HG03108 (cell line): Measurements from ENCODE around the gene RASGRF2.
"Not testable (repeated sequence)": the region's sequence is repeated elsewhere in the genome, so short reads cannot be mapped to it uniquely, and the experiment has no call there.

Experiments used
- ATAC-seq: cut with Tn5 transposase; IDR thresholded peaks from one replicate; pipeline ENCODE4 v1.9.1; 2021; ENCODE audit warnings: moderate library complexity; ENCODE audit not compliant: unreplicated experiment

Gene RASGRF2

DNA sequence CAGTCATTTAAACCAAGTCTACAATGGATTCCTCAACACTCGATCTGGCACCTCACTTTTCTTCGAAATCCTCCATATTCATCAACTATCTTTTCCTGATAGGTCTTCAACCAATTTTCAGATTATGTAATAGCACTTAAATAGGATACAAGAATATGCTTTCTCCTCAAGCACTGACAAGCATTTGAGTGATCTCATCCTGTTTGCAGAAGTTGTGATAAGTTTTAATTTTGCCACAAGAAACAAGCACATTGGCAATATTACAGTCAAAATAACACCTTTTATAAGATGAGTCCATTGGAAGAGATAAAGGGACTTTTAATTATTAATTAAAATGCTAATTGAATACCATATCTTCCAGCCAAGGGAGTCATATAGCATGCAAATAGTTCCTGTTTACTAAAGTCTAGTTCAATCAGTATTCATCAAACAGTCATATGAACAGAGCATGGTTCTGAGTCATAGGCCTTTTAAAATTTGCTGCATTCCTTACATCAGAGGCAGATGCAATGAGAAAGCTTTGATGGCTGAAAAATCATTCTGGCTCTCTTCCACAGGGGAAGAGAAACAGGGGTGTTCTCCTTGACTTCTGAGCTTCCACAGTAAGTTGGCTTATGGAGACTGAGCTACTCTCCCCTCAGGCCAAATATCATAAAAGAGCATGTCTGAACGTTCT, 308.5 kb downstream of the RASGRF2 start:
- no peak for ATAC-seq

DNA sequence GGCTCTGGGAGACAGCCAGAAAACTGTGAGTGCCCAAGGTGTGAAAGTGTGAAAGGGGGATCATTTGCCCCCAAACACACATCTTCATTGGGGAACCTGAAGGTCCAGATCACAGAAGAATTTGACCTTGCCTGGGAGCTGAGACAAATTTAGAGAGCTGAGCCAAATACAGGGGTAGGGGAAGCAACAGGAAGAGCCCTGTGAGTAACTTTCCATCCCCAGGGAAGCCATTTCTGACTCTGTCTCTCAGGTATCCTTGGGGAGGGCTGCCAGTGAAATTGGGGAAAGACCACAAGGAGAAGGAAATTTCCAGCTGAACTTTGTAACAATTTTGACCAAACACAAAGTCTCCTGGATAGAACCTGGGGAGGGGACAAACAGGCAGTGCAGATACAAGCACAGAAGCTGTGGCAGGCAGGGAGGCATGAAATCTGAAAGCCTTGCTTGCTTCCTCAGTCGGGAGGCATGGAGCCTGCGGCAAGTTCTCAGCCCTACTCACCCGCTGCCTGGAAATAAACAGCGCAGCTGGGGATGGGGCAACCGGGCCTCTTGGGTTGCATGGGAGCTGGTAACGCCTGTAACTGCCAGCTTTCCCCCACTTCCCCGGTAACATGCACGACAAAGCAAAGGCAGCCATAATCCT, 309.7 kb downstream of the RASGRF2 start:
- ATAC-seq: no peak

DNA sequence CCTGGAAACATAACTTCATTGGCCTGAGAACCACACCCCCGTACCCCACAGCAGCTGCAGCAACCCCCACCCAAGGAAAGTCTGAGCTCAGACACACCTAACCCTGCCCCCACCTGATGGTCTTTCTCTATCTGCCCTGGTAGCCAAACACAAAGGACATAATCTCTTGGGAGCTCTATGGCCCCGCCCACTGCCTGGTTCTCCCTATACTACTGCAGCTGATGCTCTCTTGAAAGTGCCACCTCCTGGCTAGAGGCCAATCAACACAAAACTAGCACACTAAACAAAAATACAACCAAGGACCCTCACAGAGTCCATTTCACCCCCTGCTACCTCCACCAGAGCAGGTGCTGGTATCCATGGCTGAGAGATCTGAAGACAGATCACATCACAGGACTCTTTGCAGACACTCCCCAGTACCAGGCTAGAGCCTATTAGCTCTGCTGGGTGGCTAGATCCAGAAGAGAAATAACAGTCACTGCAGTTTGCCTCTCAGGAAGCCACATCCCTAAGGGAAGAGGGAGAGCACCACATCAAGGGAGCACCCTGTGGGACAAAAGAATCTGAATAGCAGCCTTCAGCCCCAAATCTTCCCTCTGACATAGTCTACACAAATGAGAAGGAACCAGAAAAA, 310.3 kb downstream of the RASGRF2 start:
- ATAC-seq: not testable (repeated sequence)
